ENCODE data around the gene TGFBR1.

TGFBR1 gene

GRCh38 chr9:99137891-99138290, 33.0 kb downstream of the TGFBR1 start:
- in situ Hi-C loops (cut with MboI; ENCODE audit: low sequenced_read_pairs, unreplicated experiment): loop anchor here (10.0 kb wide), 1 partner anchor 153 kb away; no protein-coding TSS in a partner anchor
- DNase-seq (ENCODE audit: low spot score): no peak
- TF ChIP-seq CTCF (IDR thresholded peaks at IDR 0.05; ENCODE audit: borderline replicate concordance, control extremely low read depth, extremely low read depth, insufficient read depth, missing control alignments): no peak

GRCh38 chr9:99138424-99139284, 33.7 kb downstream of the TGFBR1 start:
- no peak for DNase-seq (ENCODE audit: low spot score)
- TF ChIP-seq CTCF (IDR thresholded peaks at IDR 0.05; ENCODE audit: borderline replicate concordance, control extremely low read depth, extremely low read depth, insufficient read depth, missing control alignments): no peak
- in situ Hi-C loops (cut with MboI; ENCODE audit: low sequenced_read_pairs, unreplicated experiment): loop anchor here (10.0 kb wide), 1 partner anchor 154 kb away; no protein-coding TSS in a partner anchor

DNA sequence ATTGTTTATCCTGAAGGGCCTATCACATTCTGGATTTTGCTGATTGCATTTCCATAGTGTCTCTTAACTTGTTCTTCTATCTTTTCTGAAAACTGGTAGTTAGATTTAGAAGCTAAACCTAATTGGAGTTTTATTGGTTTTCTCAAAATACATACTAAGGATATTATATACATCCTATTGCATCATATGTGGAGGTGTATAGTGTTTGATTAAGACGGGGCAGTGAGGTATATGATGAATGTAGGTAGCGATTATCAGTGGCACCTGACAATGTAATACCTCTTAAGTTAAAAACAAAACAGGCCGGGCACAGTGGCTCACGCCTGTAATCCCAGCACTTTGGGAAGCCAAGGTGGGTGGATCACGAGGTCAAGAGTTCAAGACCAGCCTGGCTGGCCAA, 35.0 kb downstream of the TGFBR1 start:
- TF ChIP-seq CTCF (IDR thresholded peaks at IDR 0.05; ENCODE audit: borderline replicate concordance, control extremely low read depth, extremely low read depth, insufficient read depth, missing control alignments): no peak
- no peak for DNase-seq (ENCODE audit: low spot score)
- in situ Hi-C loops (cut with MboI; ENCODE audit: low sequenced_read_pairs, unreplicated experiment): loop anchor here (10.0 kb wide), 1 partner anchor 155 kb away; no protein-coding TSS in a partner anchor

DNA sequence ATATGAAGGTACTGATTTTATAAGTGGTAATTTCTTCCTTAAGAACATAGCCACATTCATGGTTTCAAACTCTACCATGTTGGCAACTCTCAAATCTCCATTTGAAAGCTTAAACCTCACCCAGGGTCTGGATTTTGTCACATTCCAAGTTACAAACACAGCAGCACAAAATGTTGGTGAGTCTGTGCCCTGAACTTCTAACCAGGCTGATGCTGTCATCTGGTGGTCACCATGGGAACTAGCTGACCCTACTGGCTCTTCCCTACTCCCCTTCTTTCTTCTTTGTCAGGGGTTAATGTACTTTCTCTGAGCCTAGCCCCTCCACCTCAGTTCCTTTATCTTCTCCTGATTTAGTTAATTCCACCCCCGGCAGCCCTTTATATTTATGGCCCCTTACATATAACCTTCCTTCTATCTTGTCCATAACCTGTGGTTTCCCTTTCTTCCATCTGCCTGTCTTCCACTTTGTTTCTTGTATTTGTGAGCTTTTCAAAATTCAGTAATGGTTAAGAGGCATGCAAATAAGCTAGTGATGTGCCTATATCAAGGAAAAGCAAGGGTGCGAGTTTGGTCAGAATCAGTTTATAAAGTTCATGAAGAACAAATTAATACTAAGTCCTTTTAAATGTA, 35.9 kb downstream of the TGFBR1 start:
- in situ Hi-C loops (cut with MboI; ENCODE audit: low sequenced_read_pairs, unreplicated experiment): no loop called here
- peak; percentile 35 for DNase-seq (ENCODE audit: low spot score)
- TF ChIP-seq CTCF (IDR thresholded peaks at IDR 0.05; ENCODE audit: borderline replicate concordance, control extremely low read depth, extremely low read depth, insufficient read depth, missing control alignments): peak; percentile 83

GRCh38 chr9:99141849-99142248, 36.9 kb downstream of the TGFBR1 start:
- TF ChIP-seq CTCF (IDR thresholded peaks at IDR 0.05; ENCODE audit: borderline replicate concordance, control extremely low read depth, extremely low read depth, insufficient read depth, missing control alignments): no peak
- in situ Hi-C loops (cut with MboI; ENCODE audit: low sequenced_read_pairs, unreplicated experiment): no loop called here

DNA sequence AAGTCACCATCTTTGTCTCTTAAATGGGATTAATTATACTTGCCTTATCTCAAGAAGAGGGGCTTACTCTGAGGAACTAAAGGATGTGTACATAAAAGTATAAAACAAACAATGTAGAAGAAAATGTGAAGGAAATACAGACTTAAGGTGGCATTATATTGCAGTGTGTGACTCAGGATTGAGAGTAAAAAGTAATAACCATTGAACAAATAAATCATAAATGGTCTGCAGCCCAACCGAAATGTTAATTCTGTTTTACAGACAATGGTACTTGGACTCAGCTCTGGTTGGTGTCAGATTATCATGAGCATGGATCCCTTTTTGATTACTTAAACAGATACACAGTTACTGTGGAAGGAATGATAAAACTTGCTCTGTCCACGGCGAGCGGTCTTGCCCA, 37.4 kb downstream of the TGFBR1 start:
- in situ Hi-C loops (cut with MboI; ENCODE audit: low sequenced_read_pairs, unreplicated experiment): no loop called here
- DNase-seq (ENCODE audit: low spot score): no peak
- no peak for TF ChIP-seq CTCF (IDR thresholded peaks at IDR 0.05; ENCODE audit: borderline replicate concordance, control extremely low read depth, extremely low read depth, insufficient read depth, missing control alignments)

More at GRCh38 chr9:99141849-99142248, 36.9 kb downstream of the TGFBR1 start:
- no peak for DNase-seq (ENCODE audit: low spot score)

Measured in GM13976 (cell line).